Neural progenitor cell (in vitro differentiated cells): Measurements from ENCODE around the gene THYN1.

Experiments
- CTCF ChIP-seq: fragments of 200-600 bp; sonication (generic); IDR thresholded peaks from 2 replicates; pipeline ENCODE4 v1.5.1; 2017; ENCODE audit warnings: antibody characterized with exemption, mild to moderate bottlenecking
- EZH2 ChIP-seq: fragments of 200-600 bp; sonication (generic); IDR thresholded peaks from 2 replicates; pipeline ENCODE4 v1.6.1; 2017; ENCODE audit warnings: antibody characterized with exemption, mild to moderate bottlenecking, moderate library complexity
- EZH2phosphoT487 ChIP-seq: fragments of 200-600 bp; sonication (generic); IDR thresholded peaks from 2 replicates; pipeline ENCODE4 v1.6.1; 2017; ENCODE audit warnings: antibody characterized with exemption

DNA sequence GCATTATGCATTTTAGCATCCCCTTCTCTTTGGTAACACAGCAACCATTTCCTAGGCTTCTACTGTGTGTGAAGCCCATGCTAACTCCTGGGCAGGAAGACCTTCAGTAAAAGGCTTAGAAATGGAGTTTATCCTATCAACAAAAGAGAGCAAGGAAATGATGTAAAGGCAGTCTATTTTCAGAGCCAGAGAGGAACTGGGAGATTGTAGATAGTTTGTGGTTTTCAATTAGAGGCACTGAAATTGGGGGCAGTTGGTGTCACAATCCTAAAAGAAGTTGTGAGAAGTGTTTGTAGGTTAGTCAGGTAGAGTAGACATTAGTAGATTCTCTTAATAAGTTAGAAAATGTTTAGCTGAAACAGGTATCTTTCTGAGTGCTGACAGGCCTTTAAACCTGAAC is 7.4 kb upstream of the THYN1 start:
- no peak for TF ChIP-seq CTCF
- TF ChIP-seq EZH2phosphoT487 = no peak
- no peak for TF ChIP-seq EZH2
